HFFc6 (cell line): Measurements from ENCODE around the gene TBC1D2B. TPM values are rescaled to one million over a fixed set of nuclear protein-coding genes. Genes with fewer than 3 reads are reported as not detected.
"Not testable (repeated sequence)": the region's sequence is repeated elsewhere in the genome, so short reads cannot be mapped to it uniquely, and the experiment has no call there.

Experiments used
- DNase-seq: peaks from one replicate; pipeline ENCODE4 v3.0.0-alpha.2; 2018
- H3K27ac Mint-ChIP-seq: 2 replicates; pipeline ENCODE4 v1.8.0; 2020; ENCODE audit warnings: mild to moderate bottlenecking, mixed read lengths
- H3K27me3 Mint-ChIP-seq: 2 replicates; pipeline ENCODE4 v1.8.0; 2021; ENCODE audit warnings: mild to moderate bottlenecking, moderate library complexity, mixed read lengths; ENCODE audit not compliant: insufficient read depth
- H3K36me3 Mint-ChIP-seq: 2 replicates; pipeline ENCODE4 v1.8.0; 2021; ENCODE audit warnings: low read depth, mixed read lengths
- H3K4me1 Mint-ChIP-seq: 2 replicates; pipeline ENCODE4 v1.8.0; 2020; ENCODE audit warnings: low read depth, mixed read lengths
- H3K4me3 Mint-ChIP-seq: 2 replicates; pipeline ENCODE4 v1.8.0; 2020; ENCODE audit warnings: mild to moderate bottlenecking, moderate library complexity, mixed read lengths
- H3K9me3 Mint-ChIP-seq: 2 replicates; pipeline ENCODE4 v1.8.0; 2020; ENCODE audit warnings: mild to moderate bottlenecking, mixed read lengths
- CTCF ChIP-seq: fragments of 200-600 bp; sonication (generic); IDR thresholded peaks from 2 replicates; pipeline ENCODE4 v1.5.0; 2021; ENCODE audit warnings: antibody characterized with exemption, mild to moderate bottlenecking
- total RNA-seq, 6 experiments: library from RNA; stranded (reverse); fragmentation: NEBNext Ultra II Directional; extraction: Animal tissue kit (Norgen Biotek cat#: 25700); gene quantifications; 2 replicates in 1 of 6; 3 replicates in 5 of 6; pipeline ENCODE4 v1.2.3, GENCODE V29; 2021

TBC1D2B gene
- total RNA-seq, 6 experiments from 2014 or later, result 34.1 to 42.5 (median 38.0) TPM

GRCh38 chr15:77984446-77984861 lies 93.1 kb downstream of the TBC1D2B start:
- no peak for DNase-seq
- H3K27ac Mint-ChIP-seq, result no peak overlapping the region
- H3K27me3 Mint-ChIP-seq, result peaks cover 24% of the 10 kb centered on the region
- no peak overlapping the region for H3K4me3 Mint-ChIP-seq
- H3K36me3 Mint-ChIP-seq, result no peaks in the 10 kb centered on the region
- TF ChIP-seq CTCF, result no peak
- no peaks in the 10 kb centered on the region for H3K9me3 Mint-ChIP-seq
- no peaks in the 10 kb centered on the region for H3K4me1 Mint-ChIP-seq

GRCh38 chr15:77983708-77984445 lies 93.6 kb downstream of the TBC1D2B start:
- Mint-ChIP-seq H3K9me3 (no peaks in the 10 kb centered on the region), H3K4me3 (no peak overlapping the region), H3K36me3 (no peaks in the 10 kb centered on the region), H3K4me1 (no peaks in the 10 kb centered on the region), H3K27me3 (peaks cover 24% of the 10 kb centered on the region), H3K27ac (peak overlapping the region; percentile 30; the same call in 1 of the 2 replicates)
- no peak for DNase-seq
- TF ChIP-seq CTCF, result peak; percentile 34; the same call in 1 of the 2 replicates

- no peak for TF ChIP-seq CTCF
- no peak overlapping the region for H3K4me3 Mint-ChIP-seq
- no peaks in the 10 kb centered on the region for H3K36me3 Mint-ChIP-seq
- no peaks in the 10 kb centered on the region for H3K9me3 Mint-ChIP-seq
- no peak overlapping the region for H3K27ac Mint-ChIP-seq
- H3K27me3 Mint-ChIP-seq, result peaks cover 23% of the 10 kb centered on the region
- H3K4me1 Mint-ChIP-seq, result no peaks in the 10 kb centered on the region
- no peak for DNase-seq
Measured at GRCh38 chr15:77983091-77983707, 94.3 kb downstream of the TBC1D2B start.

GRCh38 chr15:77982127-77982490 lies 95.4 kb downstream of the TBC1D2B start:
- no peaks in the 10 kb centered on the region for H3K4me1 Mint-ChIP-seq
- no peaks in the 10 kb centered on the region for H3K9me3 Mint-ChIP-seq
- no peak for DNase-seq
- no peaks in the 10 kb centered on the region for H3K36me3 Mint-ChIP-seq
- peaks cover 23% of the 10 kb centered on the region for H3K27me3 Mint-ChIP-seq
- TF ChIP-seq CTCF, result no peak
- H3K27ac Mint-ChIP-seq, result no peak overlapping the region
- H3K4me3 Mint-ChIP-seq, result no peak overlapping the region

GRCh38 chr15:77981281-77982126 lies 96.0 kb downstream of the TBC1D2B start:
- Mint-ChIP-seq H3K4me3 (no peak overlapping the region), H3K36me3 (no peaks in the 10 kb centered on the region), H3K9me3 (no peaks in the 10 kb centered on the region), H3K27ac (no peak overlapping the region), H3K27me3 (peaks cover 24% of the 10 kb centered on the region), H3K4me1 (no peaks in the 10 kb centered on the region)
- TF ChIP-seq CTCF, result no peak
- DNase-seq, result no peak

GRCh38 chr15:77980674-77981073 lies 96.8 kb downstream of the TBC1D2B start:
- H3K27me3 Mint-ChIP-seq, result peaks cover 24% of the 10 kb centered on the region
- H3K36me3 Mint-ChIP-seq, DNase-seq, H3K9me3 Mint-ChIP-seq, H3K27ac Mint-ChIP-seq, H3K4me3 Mint-ChIP-seq, H3K4me1 Mint-ChIP-seq: not testable (repeated sequence)
